Uterus (tissue), 2 donors: ENCODE results near the gene GRPR.

Source experiments
- CTCF ChIP-seq, 4 experiments: fragments of 200-600 bp in 2 of 4; fragments of 450-650 bp in 2 of 4; sonication (generic) in 2 of 4; IDR thresholded peaks; one replicate each; pipeline ENCODE4 v1.5.1; 2016 to 2019; ENCODE audit warnings: antibody characterized with exemption in 4 of 4, mild to moderate bottlenecking in 2 of 4, moderate library complexity in 1 of 4
- POLR2A ChIP-seq, 2 donors: fragments of 450-650 bp; IDR thresholded peaks; one replicate each; pipeline ENCODE4 v1.6.1; 2016; ENCODE audit warnings: antibody characterized with exemption in 2 of 2, mild to moderate bottlenecking in 1 of 2, moderate library complexity in 1 of 2

- no peak for TF ChIP-seq POLR2A (IDR thresholded peaks at IDR 0.05)
- no peak for TF ChIP-seq CTCF (IDR thresholded peaks at IDR 0.05)
Observed at GRCh38 chrX:16145656-16146055, 22.3 kb downstream of the GRPR start.
